Adipocyte (in vitro differentiated cells): ENCODE measurements around the gene C10orf90.

Experiments used
- DNase-seq: peaks from one replicate; pipeline ENCODE4 v3.0.0-alpha.2; 2015; ENCODE audit warnings: low read depth
- H3K27me3 ChIP-seq: replicated peaks from 2 replicates; pipeline ENCODE4 v1.7.0; 2013; ENCODE audit warnings: mild to moderate bottlenecking, low read length, moderate library complexity; ENCODE audit not compliant: control insufficient read depth, insufficient read depth
- H3K36me3 ChIP-seq: 2 replicates; pipeline ENCODE4 v1.7.0; 2013; ENCODE audit warnings: low read length, mild to moderate bottlenecking, moderate library complexity; ENCODE audit not compliant: control insufficient read depth, insufficient read depth, severe bottlenecking
- H3K4me1 ChIP-seq: 2 replicates; pipeline ENCODE4 v1.7.0; 2013; ENCODE audit warnings: mild to moderate bottlenecking, low read length, moderate library complexity; ENCODE audit not compliant: control insufficient read depth, insufficient read depth
- H3K4me3 ChIP-seq: 2 replicates; pipeline ENCODE4 v1.7.0; 2013; ENCODE audit warnings: mild to moderate bottlenecking, low read length, moderate library complexity
- H3K9ac ChIP-seq: 2 replicates; pipeline ENCODE4 v1.7.0; 2013; ENCODE audit warnings: mild to moderate bottlenecking, low read length, moderate library complexity
- H3K9me3 ChIP-seq: 2 replicates; pipeline ENCODE4 v1.7.0; 2013; ENCODE audit warnings: mild to moderate bottlenecking, low read length, moderate library complexity; ENCODE audit not compliant: control insufficient read depth

The C10orf90 gene

GRCh38 chr10:126691456-126691855, 21.0 kb upstream of the C10orf90 start:
- no peak overlapping the region for H3K9ac ChIP-seq

GRCh38 chr10:126690534-126690933, 20.0 kb upstream of the C10orf90 start:
- DNase-seq, result no peak
- Histone ChIP-seq H3K9me3 (peaks cover 6% of the 10 kb centered on the region), H3K4me1 (no peaks in the 10 kb centered on the region), H3K9ac (no peak overlapping the region), H3K36me3 (no peaks in the 10 kb centered on the region), H3K27me3 (peaks cover 11% of the 10 kb centered on the region), H3K4me3 (no peak overlapping the region)

More at GRCh38 chr10:126691456-126691855, 21.0 kb upstream of the C10orf90 start:
- no peak for DNase-seq
- no peak overlapping the region for H3K4me3 ChIP-seq
- no peaks in the 10 kb centered on the region for H3K4me1 ChIP-seq
- H3K36me3 ChIP-seq, result no peaks in the 10 kb centered on the region
- H3K27me3 ChIP-seq, result peaks cover 11% of the 10 kb centered on the region
- H3K9me3 ChIP-seq, result peaks cover 6% of the 10 kb centered on the region

- Histone ChIP-seq H3K4me3 (no peak overlapping the region), H3K27me3 (peaks cover 11% of the 10 kb centered on the region), H3K9ac (no peak overlapping the region), H3K9me3 (peaks cover 6% of the 10 kb centered on the region), H3K36me3 (no peaks in the 10 kb centered on the region), H3K4me1 (no peaks in the 10 kb centered on the region)
- no peak for DNase-seq
These were observed 19.0 kb upstream of the C10orf90 start for GRCh38 chr10:126689461-126689994.

- H3K27me3 ChIP-seq, result peaks cover 11% of the 10 kb centered on the region
These were observed 16.7 kb upstream of the C10orf90 start for GRCh38 chr10:126687121-126687606.

GRCh38 chr10:126686719-126687118, 16.2 kb upstream of the C10orf90 start:
- Histone ChIP-seq H3K9me3 (no peaks in the 10 kb centered on the region), H3K4me1 (no peaks in the 10 kb centered on the region), H3K27me3 (peaks cover 11% of the 10 kb centered on the region), H3K4me3 (no peak overlapping the region), H3K9ac (no peak overlapping the region), H3K36me3 (no peaks in the 10 kb centered on the region)
- no peak for DNase-seq

More at GRCh38 chr10:126687121-126687606, 16.7 kb upstream of the C10orf90 start:
- Histone ChIP-seq H3K36me3 (no peaks in the 10 kb centered on the region), H3K9me3 (no peaks in the 10 kb centered on the region), H3K4me3 (no peak overlapping the region), H3K9ac (no peak overlapping the region), H3K4me1 (no peaks in the 10 kb centered on the region)
- DNase-seq, result no peak

- Histone ChIP-seq H3K9ac (no peak overlapping the region), H3K4me3 (no peak overlapping the region)
- no peak for DNase-seq
These were observed 15.8 kb upstream of the C10orf90 start for GRCh38 chr10:126686268-126686667.

GRCh38 chr10:126685756-126686155, 15.3 kb upstream of the C10orf90 start:
- Histone ChIP-seq H3K9me3 (no peaks in the 10 kb centered on the region), H3K9ac (no peak overlapping the region), H3K4me3 (no peak overlapping the region), H3K36me3 (no peaks in the 10 kb centered on the region), H3K4me1 (no peaks in the 10 kb centered on the region), H3K27me3 (peaks cover 7% of the 10 kb centered on the region)
- DNase-seq, result no peak

More at GRCh38 chr10:126686268-126686667, 15.8 kb upstream of the C10orf90 start:
- H3K4me1 ChIP-seq, result no peaks in the 10 kb centered on the region
- peaks cover 11% of the 10 kb centered on the region for H3K27me3 ChIP-seq
- no peaks in the 10 kb centered on the region for H3K9me3 ChIP-seq
- H3K36me3 ChIP-seq, result no peaks in the 10 kb centered on the region

- Histone ChIP-seq H3K27me3 (no peaks in the 10 kb centered on the region), H3K9ac (no peak overlapping the region), H3K9me3 (no peaks in the 10 kb centered on the region), H3K4me1 (no peaks in the 10 kb centered on the region), H3K36me3 (no peaks in the 10 kb centered on the region), H3K4me3 (no peak overlapping the region)
- DNase-seq, result no peak
These were observed 13.8 kb upstream of the C10orf90 start for GRCh38 chr10:126684171-126684745.

- Histone ChIP-seq H3K4me3 (no peak overlapping the region), H3K9me3 (no peaks in the 10 kb centered on the region), H3K4me1 (no peaks in the 10 kb centered on the region), H3K9ac (no peak overlapping the region), H3K36me3 (no peaks in the 10 kb centered on the region), H3K27me3 (no peaks in the 10 kb centered on the region)
- DNase-seq, result no peak
These were observed 13.0 kb upstream of the C10orf90 start for GRCh38 chr10:126683466-126683865.

- Histone ChIP-seq H3K36me3 (no peaks in the 10 kb centered on the region), H3K4me1 (no peaks in the 10 kb centered on the region), H3K4me3 (no peak overlapping the region), H3K27me3 (no peaks in the 10 kb centered on the region), H3K9me3 (no peaks in the 10 kb centered on the region), H3K9ac (no peak overlapping the region)
- no peak for DNase-seq
These were observed 5.4 kb upstream of the C10orf90 start for GRCh38 chr10:126675656-126676438.

- no peaks in the 10 kb centered on the region for H3K4me1 ChIP-seq
- H3K4me3 ChIP-seq, result no peak overlapping the region
- H3K9ac ChIP-seq, result no peak overlapping the region
- no peaks in the 10 kb centered on the region for H3K36me3 ChIP-seq
- H3K9me3 ChIP-seq, result no peaks in the 10 kb centered on the region
- no peaks in the 10 kb centered on the region for H3K27me3 ChIP-seq
- DNase-seq, result no peak
These were observed 4.4 kb upstream of the C10orf90 start for GRCh38 chr10:126674741-126675515.
